K562 (cell line): ENCODE data around the gene NDN. TPM values are rescaled to one million over a fixed set of nuclear protein-coding genes. Genes with fewer than 3 reads are reported as not detected.

Experiments used
- BDP1 ChIP-seq: IDR thresholded peaks from 3 replicates; pipeline ENCODE4 v1.6.1; 2011; ENCODE audit not compliant: insufficient read length, insufficient read depth
- CBX3 ChIP-seq, 2 experiments: IDR thresholded peaks; 1 replicate in 1 of 2; 2 replicates in 1 of 2; pipeline ENCODE4 v1.6.1; 2012; ENCODE audit warnings: inconsistent platforms in 2 of 2, low read length in 2 of 2, borderline replicate concordance in 1 of 2, control low read depth in 1 of 2
- GTF2A2 ChIP-seq: IDR thresholded peaks from 2 replicates; pipeline ENCODE4 v1.6.1; 2016; ENCODE audit warnings: mild to moderate bottlenecking, missing genetic modification characterization, missing compliant biosample characterization
- MCM2 ChIP-seq: fragments of 450-650 bp; IDR thresholded peaks from 2 replicates; pipeline ENCODE4 v1.6.1; 2017; ENCODE audit warnings: low read depth, mild to moderate bottlenecking
- RUNX1 ChIP-seq: sonication (generic); IDR thresholded peaks from 2 replicates; pipeline ENCODE4 v1.6.1; 2016; ENCODE audit warnings: antibody characterized with exemption, low read depth
- SP1 ChIP-seq: sonication (generic); formaldehyde crosslinking; IDR thresholded peaks from 2 replicates; pipeline ENCODE4 v1.8.1; 2022; ENCODE audit warnings: mild to moderate bottlenecking, missing genetic modification reagents
- SPI1 ChIP-seq: IDR thresholded peaks from 2 replicates; pipeline ENCODE4 v1.6.1; 2011; ENCODE audit warnings: low read depth, low read length, control low read depth, borderline replicate concordance
- TAF7 ChIP-seq: fragments of 450-650 bp; IDR thresholded peaks from 2 replicates; pipeline ENCODE4 v1.6.1; 2016; ENCODE audit warnings: missing genetic modification characterization, missing compliant biosample characterization
- TAL1 ChIP-seq: fragments of 450-650 bp; IDR thresholded peaks from 2 replicates; pipeline ENCODE4 v1.6.1; 2016; ENCODE audit warnings: mild to moderate bottlenecking
- ZNF165 ChIP-seq: fragments of 250-450 bp; sonication (Bioruptor Pico); IDR thresholded peaks from 2 replicates; pipeline ENCODE4 v1.4.0; 2020; ENCODE audit warnings: borderline replicate concordance
- ZNF175 ChIP-seq: fragments of 200-800 bp; sonication (Bioruptor generic); IDR thresholded peaks from 2 replicates; pipeline ENCODE4 v1.6.1; 2016; ENCODE audit warnings: low read depth, mild to moderate bottlenecking, missing genetic modification characterization, missing compliant biosample characterization
- ZNF212 ChIP-seq: fragments of 450-650 bp; formaldehyde crosslinking; IDR thresholded peaks from 2 replicates; pipeline ENCODE4 v1.4.0; 2020; ENCODE audit warnings: mild to moderate bottlenecking
- ZNF274 ChIP-seq: IDR thresholded peaks from 2 replicates; pipeline ENCODE4 v1.6.1; 2011; ENCODE audit warnings: low read depth, mild to moderate bottlenecking, low read length, moderate library complexity, borderline replicate concordance
- ZNF444 ChIP-seq: fragments of 250-450 bp; sonication (Bioruptor Pico); IDR thresholded peaks from 2 replicates; pipeline ENCODE4 v1.4.0; 2020; ENCODE audit warnings: mild to moderate bottlenecking, moderate library complexity
- ZNF445 ChIP-seq: fragments of 250-450 bp; sonication (Bioruptor Pico); IDR thresholded peaks from 2 replicates; pipeline ENCODE4 v1.4.0; 2020; ENCODE audit warnings: low read depth, mild to moderate bottlenecking, moderate library complexity
- ZNF76 ChIP-seq: fragments of 250-450 bp; sonication (Bioruptor Pico); IDR thresholded peaks from 2 replicates; pipeline ENCODE4 v1.4.0; 2020; ENCODE audit warnings: mild to moderate bottlenecking, moderate library complexity, borderline replicate concordance
- ZNF79 ChIP-seq: fragments of 250-450 bp; sonication (Bioruptor Pico); IDR thresholded peaks from 2 replicates; pipeline ENCODE4 v1.4.0; 2020; ENCODE audit warnings: low read depth, mild to moderate bottlenecking, moderate library complexity
- polyA plus RNA-seq, 8 experiments: library from polyadenylated mRNA; depleted of rRNA in 4 of 8; stranded (reverse) in 5 of 8; unstranded in 3 of 8; fragments of >200 nt; fragmentation: Nextera tagmentation in 2 of 8; fragmentation: Illumina TruSeq in 1 of 8; extraction: Ambion mirVana in 2 of 8; extraction: Trizol in 1 of 8; gene quantifications; 2 replicates each; pipeline versions ENCODE4 v1.2.1 to v1.2.3, GENCODE V29; 2011 to 2014; ENCODE audit warnings: inconsistent platforms in 1 of 8, missing spikeins in 1 of 8
- total RNA-seq, 7 experiments: library from RNA; depleted of rRNA in 6 of 7; stranded (reverse); fragments of >200 nt in 6 of 7; fragmentation: Illumina TruSeq in 2 of 7; extraction: Trizol in 2 of 7; gene quantifications; 2 replicates each; pipeline versions ENCODE4 v1.2.1 to v1.2.3, GENCODE V29; 2011 to 2021; ENCODE audit warnings: low replicate concordance in 1 of 7
- TF ChIP-seq, protein P1 (sequence below), 2 experiments: fragments of 150-350 bp in 1 of 2; IDR thresholded peaks; 2 replicates each; pipeline ENCODE4 v1.6.1; 2012 to 2016; ENCODE audit warnings: low read depth in 2 of 2, low read length in 2 of 2, mild to moderate bottlenecking in 1 of 2, moderate library complexity in 1 of 2
- TF ChIP-seq, protein P2 (sequence below): fragments of 450-650 bp; formaldehyde crosslinking; IDR thresholded peaks from 2 replicates; pipeline ENCODE4 v1.4.0; 2020; ENCODE audit warnings: mild to moderate bottlenecking, moderate library complexity
- TF ChIP-seq, protein P3 (sequence below): fragments of 450-650 bp; IDR thresholded peaks from 2 replicates; pipeline ENCODE4 v1.6.1; 2014; ENCODE audit warnings: low read depth, mild to moderate bottlenecking, moderate library complexity, borderline replicate concordance
- TF ChIP-seq, protein P4 (sequence below): fragments of 250-450 bp; sonication (Bioruptor Pico); IDR thresholded peaks from 2 replicates; pipeline ENCODE4 v1.8.0; 2022; ENCODE audit warnings: moderate library complexity, mild to moderate bottlenecking, inconsistent platforms
- TF ChIP-seq, protein P5 (sequence below): fragments of 250-450 bp; sonication (Bioruptor Pico); IDR thresholded peaks from 2 replicates; pipeline ENCODE4 v1.8.0; 2021; ENCODE audit warnings: moderate library complexity, mild to moderate bottlenecking, inconsistent platforms

NDN gene
- total and polyA plus RNA-seq, 9 of the 15 experiments (the other 6 are each of a cell fraction or from before 2014, with no cell fraction given) = 0.52 to 5.7 (median 2.1) TPM

DNA sequence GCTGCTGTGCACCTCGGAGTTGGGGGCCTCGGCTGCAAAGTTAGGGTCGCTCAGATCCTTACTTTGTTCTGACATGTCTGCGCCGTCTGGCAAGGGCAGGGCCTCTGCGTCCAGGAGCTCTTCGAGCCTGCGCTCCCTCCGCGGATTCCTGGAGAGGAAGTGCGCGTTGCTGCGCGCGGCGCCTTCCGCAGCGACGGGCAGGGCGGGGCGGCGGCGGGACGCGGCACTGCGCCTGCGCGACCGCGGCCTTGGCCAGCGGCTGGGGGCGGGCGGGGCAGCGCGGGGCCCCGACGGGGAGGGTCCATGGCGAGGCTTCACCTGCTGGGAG is at the start of gene NDN (continued):
- TF ChIP-seq, protein P1, sequence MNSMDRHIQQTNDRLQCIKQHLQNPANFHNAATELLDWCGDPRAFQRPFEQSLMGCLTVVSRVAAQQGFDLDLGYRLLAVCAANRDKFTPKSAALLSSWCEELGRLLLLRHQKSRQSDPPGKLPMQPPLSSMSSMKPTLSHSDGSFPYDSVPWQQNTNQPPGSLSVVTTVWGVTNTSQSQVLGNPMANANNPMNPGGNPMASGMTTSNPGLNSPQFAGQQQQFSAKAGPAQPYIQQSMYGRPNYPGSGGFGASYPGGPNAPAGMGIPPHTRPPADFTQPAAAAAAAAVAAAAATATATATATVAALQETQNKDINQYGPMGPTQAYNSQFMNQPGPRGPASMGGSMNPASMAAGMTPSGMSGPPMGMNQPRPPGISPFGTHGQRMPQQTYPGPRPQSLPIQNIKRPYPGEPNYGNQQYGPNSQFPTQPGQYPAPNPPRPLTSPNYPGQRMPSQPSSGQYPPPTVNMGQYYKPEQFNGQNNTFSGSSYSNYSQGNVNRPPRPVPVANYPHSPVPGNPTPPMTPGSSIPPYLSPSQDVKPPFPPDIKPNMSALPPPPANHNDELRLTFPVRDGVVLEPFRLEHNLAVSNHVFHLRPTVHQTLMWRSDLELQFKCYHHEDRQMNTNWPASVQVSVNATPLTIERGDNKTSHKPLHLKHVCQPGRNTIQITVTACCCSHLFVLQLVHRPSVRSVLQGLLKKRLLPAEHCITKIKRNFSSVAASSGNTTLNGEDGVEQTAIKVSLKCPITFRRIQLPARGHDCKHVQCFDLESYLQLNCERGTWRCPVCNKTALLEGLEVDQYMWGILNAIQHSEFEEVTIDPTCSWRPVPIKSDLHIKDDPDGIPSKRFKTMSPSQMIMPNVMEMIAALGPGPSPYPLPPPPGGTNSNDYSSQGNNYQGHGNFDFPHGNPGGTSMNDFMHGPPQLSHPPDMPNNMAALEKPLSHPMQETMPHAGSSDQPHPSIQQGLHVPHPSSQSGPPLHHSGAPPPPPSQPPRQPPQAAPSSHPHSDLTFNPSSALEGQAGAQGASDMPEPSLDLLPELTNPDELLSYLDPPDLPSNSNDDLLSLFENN (IDR thresholded peaks at IDR 0.05; ENCODE audit: low read depth in 2 of 2, low read length in 2 of 2) = no peak
- TF ChIP-seq ZNF175 (no peak), BDP1 (no peak), ZNF445 (CRISPR knock-in tag) (no peak), TAL1 (no peak), ZNF79 (CRISPR knock-in tag) (no peak), ZNF274 (no peak), GTF2A2 (tag) (no peak), ZNF212 (CRISPR knock-in tag) (no peak), ZNF444 (CRISPR knock-in tag) (no peak), SP1 (CRISPR knock-in tag) (no peak), SPI1 (peak; percentile 77; the same call in 1 of the 2 replicates), TAF7 (no peak), RUNX1 (no peak), MCM2 (no peak), CBX3 (IDR thresholded peaks at IDR 0.05; ENCODE audit: borderline replicate concordance in 1 of 2, low read length in 2 of 2) (no peak), ZNF76 (CRISPR knock-in tag) (no peak), ZNF165 (no peak)
- TF ChIP-seq, protein P2, sequence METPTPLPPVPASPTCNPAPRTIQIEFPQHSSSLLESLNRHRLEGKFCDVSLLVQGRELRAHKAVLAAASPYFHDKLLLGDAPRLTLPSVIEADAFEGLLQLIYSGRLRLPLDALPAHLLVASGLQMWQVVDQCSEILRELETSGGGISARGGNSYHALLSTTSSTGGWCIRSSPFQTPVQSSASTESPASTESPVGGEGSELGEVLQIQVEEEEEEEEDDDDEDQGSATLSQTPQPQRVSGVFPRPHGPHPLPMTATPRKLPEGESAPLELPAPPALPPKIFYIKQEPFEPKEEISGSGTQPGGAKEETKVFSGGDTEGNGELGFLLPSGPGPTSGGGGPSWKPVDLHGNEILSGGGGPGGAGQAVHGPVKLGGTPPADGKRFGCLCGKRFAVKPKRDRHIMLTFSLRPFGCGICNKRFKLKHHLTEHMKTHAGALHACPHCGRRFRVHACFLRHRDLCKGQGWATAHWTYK (CRISPR knock-in tag) = no peak
- TF ChIP-seq, protein P3, sequence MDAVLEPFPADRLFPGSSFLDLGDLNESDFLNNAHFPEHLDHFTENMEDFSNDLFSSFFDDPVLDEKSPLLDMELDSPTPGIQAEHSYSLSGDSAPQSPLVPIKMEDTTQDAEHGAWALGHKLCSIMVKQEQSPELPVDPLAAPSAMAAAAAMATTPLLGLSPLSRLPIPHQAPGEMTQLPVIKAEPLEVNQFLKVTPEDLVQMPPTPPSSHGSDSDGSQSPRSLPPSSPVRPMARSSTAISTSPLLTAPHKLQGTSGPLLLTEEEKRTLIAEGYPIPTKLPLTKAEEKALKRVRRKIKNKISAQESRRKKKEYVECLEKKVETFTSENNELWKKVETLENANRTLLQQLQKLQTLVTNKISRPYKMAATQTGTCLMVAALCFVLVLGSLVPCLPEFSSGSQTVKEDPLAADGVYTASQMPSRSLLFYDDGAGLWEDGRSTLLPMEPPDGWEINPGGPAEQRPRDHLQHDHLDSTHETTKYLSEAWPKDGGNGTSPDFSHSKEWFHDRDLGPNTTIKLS = no peak
- TF ChIP-seq, protein P4, sequence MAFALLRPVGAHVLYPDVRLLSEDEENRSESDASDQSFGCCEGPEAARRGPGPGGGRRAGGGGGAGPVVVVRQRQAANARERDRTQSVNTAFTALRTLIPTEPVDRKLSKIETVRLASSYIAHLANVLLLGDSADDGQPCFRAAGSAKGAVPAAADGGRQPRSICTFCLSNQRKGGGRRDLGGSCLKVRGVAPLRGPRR (CRISPR knock-in tag) = no peak
- TF ChIP-seq, protein P5, sequence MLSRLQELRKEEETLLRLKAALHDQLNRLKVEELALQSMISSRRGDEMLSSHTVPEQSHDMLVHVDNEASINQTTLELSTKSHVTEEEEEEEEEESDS (CRISPR knock-in tag) = no peak
